HG03460 (cell line): ENCODE results near the gene SND1.

Source experiments
- ATAC-seq: cut with Tn5 transposase; IDR thresholded peaks from one replicate; pipeline ENCODE4 v1.9.1; 2021; ENCODE audit not compliant: unreplicated experiment

SND1 gene

GRCh38 chr7:127718340-127718679 lies 66.3 kb downstream of the SND1 start:
- ATAC-seq, result no peak

DNA sequence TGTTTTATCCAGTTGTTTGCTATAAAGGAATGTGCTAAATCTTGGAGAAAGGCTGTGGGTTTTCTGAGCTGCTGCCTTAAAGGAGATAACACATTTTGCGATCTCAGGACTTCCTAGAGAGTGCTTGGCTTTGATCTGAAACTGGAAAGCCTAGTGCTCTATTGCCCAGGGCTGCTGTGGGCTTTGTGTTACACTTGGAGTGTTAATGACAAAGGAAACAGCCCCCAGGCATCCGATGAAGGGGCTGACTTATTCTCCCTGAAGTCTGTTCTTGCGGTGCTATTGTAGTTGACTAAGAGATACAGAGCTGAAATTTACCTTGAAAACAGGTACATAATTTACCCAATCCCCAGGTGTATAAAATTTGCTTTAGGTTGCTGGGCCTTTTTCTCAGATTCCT lies 74.5 kb downstream of the SND1 start:
- no peak for ATAC-seq

GRCh38 chr7:127730658-127731276 lies 78.8 kb downstream of the SND1 start:
- no peak for ATAC-seq

DNA sequence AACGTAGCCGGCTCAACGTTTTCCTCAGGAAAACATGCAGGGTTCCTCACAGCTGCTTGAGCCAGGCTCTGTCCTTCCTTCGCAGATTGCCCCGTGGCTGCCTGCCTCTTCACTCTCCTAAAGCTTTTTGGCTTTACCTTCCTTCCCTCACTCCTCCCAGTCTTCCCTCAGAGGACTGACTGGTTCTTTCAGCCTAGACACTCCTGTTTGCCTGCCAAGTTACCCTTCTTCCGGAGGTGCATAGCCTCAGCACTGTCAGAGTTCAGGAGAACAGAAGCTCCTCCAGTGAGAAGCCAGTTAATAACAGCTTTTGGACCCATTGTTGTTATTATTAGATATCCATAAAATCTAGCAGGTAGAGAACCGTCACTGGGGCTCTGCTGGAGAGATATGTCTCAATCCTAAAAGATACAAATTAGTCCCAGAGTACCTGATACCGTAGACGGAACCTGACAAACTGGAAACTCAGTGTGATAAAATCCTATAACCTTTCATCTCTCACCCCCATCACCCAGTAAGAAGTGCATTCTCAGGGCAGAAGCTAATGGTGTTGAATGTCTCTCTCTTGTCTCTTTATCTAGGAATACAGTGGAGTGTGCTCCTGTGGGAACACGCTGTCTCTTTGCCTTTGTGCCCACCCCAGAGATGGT lies 79.6 kb downstream of the SND1 start:
- ATAC-seq, result no peak

DNA sequence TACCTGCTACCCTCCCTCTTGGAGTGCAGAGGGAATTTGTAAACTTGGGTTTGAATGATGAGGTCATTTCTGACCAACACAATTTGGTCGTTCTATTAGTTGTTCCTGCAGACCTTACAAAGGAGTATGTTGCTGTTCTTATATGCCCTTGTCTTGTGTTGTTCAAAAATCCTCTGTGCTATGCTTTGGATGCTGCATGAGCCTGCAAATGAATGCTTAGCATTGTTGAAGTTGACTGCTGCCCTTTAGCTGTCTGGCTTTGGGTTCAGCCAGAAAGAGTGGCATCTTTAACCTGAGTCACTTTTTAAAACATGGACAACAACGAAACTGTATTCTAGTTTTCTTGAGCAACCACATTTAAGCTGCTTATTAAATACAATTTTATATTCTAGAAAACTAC lies 80.3 kb downstream of the SND1 start:
- no peak for ATAC-seq

DNA sequence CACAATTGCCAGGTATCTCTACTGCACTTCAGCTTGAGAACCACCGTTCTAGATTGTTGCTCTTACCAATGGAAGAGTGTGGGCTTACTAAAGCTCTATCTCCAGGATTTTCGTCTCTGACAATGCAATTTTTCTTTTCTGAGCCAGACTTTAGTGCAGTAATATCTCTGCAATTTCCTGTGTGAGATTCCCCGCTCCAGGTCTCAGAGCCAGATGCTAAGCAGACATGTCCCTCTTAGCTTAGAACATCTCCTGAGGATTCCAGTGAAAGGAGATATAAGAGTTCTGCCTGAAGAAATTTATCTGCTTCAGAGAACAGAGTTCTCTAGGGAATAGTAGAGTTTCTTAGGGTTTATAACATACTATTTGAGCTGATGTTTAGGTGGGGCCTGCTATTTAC lies 82.0 kb downstream of the SND1 start:
- ATAC-seq, result no peak

- ATAC-seq, result no peak
Measured at GRCh38 chr7:127736511-127736910, 84.5 kb downstream of the SND1 start.

- ATAC-seq, result no peak
Measured at GRCh38 chr7:127738859-127739258, 86.9 kb downstream of the SND1 start.

GRCh38 chr7:127741764-127742375 lies 89.9 kb downstream of the SND1 start:
- ATAC-seq, result no peak

DNA sequence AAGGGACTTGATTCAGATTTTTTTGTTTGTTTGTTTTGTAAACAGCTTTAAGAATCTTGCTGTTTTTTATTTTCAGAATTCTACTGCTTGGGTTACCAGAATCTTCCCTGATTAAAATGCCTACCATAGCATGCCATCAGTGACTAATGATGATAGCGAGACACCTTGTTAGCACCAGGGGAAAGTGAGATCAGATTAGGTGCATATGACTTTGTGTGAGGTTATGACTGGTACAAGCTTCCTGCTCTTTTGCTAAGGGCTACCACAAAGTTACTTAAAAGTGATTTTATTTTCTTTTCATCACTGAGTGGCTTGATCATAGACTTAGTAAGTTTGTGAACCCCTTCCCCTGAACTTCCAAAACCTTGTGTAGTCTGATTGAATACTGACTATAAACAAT lies 93.5 kb downstream of the SND1 start:
- ATAC-seq, result no peak

- no peak for ATAC-seq
Measured at GRCh38 chr7:127751062-127751461, 99.1 kb downstream of the SND1 start.

DNA sequence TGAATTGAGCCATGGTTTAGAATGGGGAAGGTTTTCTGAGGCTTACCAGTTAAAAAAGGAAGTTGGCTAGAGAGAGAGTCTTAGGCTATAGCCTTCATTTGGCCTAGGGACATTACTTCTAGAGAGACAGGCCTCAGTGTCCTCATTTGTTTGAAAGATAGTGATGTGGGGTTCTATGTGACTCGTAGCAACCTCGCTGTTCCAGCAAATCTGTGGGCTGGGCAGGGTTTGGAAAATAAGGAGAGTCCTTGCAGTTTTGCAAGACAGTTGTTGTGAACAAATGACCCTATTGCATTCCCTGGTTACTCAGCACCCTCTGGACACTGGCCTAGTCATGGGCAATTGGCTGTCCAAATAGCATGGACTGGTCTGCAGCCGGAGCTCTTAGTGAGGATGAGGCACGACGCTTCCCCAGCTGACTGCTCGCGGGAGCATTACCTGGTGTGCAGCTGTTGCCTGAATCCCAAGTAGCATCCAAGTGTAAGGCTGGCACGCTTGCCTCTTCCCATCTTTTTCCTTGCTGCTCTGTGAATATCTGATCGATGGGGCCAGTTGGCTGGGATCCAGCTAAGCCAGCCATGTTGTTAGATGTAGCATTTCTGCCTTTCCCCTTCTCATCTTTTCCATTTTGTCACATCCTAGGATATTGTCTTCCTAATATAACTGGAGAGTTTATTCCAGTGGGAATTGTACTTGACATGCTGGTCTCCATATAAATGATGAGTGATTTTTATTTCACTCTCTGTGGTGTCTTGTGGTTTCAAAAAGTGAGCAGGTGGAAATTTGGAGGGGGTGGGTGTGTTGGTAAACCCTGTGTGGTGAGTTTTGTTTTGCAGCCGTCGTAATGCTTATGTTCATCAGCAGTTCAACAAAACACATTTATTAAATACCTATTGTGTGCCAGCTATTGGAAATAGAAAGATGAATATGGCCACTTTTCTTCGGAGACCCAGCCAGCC lies 99.8 kb downstream of the SND1 start:
- no peak for ATAC-seq

GRCh38 chr7:127752829-127753228 lies 100.8 kb downstream of the SND1 start:
- no peak for ATAC-seq

DNA sequence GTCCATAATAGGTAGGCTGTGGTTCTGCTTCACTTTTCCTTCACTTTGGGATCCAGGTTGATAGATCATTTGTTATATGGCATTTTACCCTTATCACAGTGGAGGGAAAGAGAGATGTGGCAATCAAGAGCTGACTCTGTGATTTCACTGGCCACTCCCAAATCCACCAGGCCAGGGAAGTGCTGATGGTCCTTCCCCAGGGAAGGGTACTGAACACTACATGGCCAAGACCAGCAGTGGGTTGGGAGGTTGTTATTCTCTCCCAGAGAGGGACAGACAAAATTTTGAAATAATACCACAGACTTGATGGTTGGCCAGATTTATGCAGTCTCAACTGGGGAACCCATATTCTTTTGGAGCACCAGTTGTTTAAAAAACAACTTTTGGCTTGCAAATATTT lies 102.5 kb downstream of the SND1 start:
- ATAC-seq, result no peak

DNA sequence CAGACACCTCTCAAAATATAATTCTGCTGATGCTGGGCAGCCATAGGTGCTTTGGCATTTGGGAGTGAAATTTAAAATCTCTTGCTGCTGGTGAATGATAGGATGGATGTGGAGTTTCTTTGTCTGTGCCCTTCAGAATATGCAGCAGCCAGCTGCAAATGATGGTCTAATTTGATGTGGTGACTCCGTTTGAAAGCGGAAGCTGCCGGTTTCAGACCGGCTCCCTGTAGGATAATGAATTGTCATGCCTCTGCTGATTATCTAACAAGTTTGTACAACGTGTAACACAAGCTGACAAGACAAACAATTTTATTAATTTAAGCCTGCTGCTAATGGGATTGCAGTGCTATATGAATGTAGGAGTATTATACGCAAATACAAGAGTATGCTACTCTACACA lies 103.5 kb downstream of the SND1 start:
- ATAC-seq, result no peak

GRCh38 chr7:127755965-127756364 lies 104.0 kb downstream of the SND1 start:
- ATAC-seq, result no peak

GRCh38 chr7:127758105-127758504 lies 106.1 kb downstream of the SND1 start:
- no peak for ATAC-seq

- ATAC-seq, result no peak
Measured at GRCh38 chr7:127758845-127759244, 106.9 kb downstream of the SND1 start.

DNA sequence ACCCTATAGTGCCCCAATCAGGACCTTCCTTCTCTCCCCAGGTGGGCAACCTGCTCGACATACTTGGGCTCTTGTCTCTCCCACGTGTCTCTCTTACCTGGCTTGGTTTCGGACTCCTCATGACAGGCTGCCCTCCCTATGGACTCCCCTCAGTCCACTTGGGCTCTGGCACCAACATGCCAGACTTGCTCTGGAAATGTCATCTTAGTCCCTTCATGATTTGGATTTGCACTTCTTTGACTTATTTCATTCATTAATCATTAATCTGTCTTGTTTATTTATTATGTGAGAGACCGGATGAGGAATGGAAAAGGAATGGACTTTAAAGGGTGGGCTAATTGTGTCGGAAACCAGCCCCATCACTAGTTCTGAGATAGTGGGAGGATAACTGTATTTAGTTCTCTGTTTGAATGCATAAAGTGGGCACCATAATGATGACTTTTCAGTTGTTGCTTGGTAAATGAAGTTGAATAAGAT lies 108.0 kb downstream of the SND1 start:
- no peak for ATAC-seq

DNA sequence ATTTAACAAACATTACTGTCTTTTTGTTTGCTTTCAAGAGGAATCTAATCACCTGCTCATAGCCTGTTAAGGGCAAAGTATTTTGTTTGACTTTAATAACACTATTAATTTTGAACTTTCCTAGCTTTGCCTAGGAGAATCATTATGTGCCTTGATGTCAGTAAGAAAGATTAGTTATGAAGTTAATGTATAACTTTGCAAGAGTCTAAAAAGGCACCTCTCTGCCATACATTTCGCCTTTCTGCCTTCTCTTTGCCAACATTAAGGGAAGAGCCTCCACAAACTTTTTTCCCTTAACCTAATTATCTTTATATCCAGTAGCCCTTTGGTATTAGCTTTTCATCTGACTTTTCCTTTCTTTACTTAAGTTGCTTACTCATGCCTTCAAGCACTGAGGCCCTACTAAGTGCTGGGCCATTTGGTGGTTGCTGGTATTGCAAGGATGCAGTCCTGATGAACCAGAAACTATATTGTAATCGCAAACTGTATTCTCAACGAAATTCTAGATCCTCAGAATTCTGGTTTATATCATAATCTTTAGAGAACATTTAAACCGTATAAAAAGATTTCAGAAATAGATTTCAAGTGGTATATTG lies 108.5 kb downstream of the SND1 start:
- ATAC-seq, result no peak

DNA sequence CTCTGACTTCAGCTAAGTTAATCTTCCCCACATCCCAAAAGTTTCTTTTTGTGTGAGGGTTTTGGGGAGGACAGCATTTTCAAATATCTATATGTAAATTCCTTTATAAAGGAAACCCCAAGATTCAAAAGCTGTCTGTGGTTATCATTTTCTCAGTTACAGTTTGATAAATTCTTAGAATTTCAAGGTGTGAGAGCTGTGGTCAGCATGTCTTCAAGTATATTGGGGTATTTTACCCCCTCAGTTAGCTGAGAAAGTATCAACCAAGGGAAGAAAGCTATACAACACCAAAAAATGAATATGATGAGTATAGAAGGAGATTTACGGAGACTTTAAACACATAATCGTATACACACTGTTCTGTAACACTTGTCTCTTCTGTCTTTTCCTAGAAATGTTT lies 109.2 kb downstream of the SND1 start:
- ATAC-seq, result no peak
